Retinal pigment epithelial cell (primary cell): ENCODE data around the gene KCND3.

Experiments used
- DNase-seq: peaks from one replicate; pipeline ENCODE4 v3.0.0-alpha.2; 2010; ENCODE audit warnings: low read depth
- H3K4me3 ChIP-seq: 2 replicates; pipeline ENCODE4 v1.5.1; 2011; ENCODE audit warnings: mild to moderate bottlenecking, low read length, control low read depth, moderate library complexity
- TF ChIP-seq, protein P1 (sequence below): conservative IDR thresholded peaks from 2 replicates; pipeline ENCODE4 v1.5.1; 2011; ENCODE audit warnings: low read depth, low read length, control low read depth, inconsistent platforms

KCND3 gene

DNA sequence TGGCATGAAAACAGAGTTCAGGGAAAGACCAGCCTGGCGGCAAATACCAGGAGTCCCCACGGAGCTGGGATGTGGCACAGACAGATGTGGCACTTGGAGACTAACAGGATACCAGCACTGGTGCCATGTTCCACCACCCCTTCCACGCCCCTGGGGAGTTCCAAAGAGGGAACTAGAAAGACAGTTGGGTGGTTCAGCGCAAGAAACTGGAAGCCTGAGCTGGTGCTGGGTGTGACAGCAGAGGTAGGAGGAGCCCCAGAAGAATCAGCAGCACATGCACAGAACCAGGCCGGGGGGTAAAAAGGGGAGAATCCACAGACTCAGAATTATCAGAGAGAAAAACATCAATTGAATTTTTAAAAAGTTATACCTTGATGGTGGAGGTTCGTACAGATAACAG lies 211.4 kb downstream of the KCND3 start:
- H3K4me3 ChIP-seq = no peak overlapping the region
- TF ChIP-seq, protein P1, sequence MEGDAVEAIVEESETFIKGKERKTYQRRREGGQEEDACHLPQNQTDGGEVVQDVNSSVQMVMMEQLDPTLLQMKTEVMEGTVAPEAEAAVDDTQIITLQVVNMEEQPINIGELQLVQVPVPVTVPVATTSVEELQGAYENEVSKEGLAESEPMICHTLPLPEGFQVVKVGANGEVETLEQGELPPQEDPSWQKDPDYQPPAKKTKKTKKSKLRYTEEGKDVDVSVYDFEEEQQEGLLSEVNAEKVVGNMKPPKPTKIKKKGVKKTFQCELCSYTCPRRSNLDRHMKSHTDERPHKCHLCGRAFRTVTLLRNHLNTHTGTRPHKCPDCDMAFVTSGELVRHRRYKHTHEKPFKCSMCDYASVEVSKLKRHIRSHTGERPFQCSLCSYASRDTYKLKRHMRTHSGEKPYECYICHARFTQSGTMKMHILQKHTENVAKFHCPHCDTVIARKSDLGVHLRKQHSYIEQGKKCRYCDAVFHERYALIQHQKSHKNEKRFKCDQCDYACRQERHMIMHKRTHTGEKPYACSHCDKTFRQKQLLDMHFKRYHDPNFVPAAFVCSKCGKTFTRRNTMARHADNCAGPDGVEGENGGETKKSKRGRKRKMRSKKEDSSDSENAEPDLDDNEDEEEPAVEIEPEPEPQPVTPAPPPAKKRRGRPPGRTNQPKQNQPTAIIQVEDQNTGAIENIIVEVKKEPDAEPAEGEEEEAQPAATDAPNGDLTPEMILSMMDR = no peak
- no peak for DNase-seq

DNA sequence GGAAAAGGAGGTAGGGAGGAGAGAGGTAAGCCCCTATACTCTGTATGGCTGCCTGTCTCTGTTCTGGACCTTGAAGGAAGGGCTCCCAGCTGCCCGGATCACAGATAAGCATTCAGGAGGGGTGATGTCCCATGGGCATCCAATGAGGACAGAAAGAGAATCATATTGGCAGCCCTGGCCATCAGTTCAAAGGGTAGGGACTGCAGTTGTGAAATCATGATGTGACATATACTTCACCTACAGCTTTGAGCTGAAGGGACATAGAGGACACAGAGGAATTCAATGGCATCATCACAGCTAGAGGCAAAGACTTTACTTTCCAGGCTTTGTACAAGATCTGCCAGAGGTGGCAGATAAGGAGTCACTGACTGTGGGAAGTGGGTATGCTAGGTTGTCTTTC lies 212.2 kb downstream of the KCND3 start:
- H3K4me3 ChIP-seq = no peak overlapping the region
- TF ChIP-seq, protein P1 = no peak
- no peak for DNase-seq

DNA sequence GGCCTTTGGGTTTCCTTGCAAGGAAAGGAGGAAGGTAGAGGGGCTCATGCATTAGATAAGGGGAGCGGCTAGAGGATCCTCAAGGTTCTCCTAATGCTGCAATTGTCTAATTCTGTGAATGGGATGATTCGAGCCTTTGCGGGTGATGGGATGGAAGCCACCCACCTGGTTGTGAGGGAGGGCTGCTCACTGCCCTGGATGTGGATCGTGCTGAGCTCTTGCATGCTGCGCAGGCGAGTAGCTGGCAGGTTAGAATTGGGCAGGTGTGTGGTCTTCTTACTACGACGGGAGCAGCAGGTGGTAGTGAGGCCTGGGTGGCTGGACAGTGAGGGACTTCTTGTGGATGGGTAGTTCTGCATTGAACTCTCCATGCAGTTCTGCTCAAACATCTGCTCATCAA lies 212.6 kb downstream of the KCND3 start:
- TF ChIP-seq, protein P1 = no peak
- DNase-seq = no peak
- no peak overlapping the region for H3K4me3 ChIP-seq

DNA sequence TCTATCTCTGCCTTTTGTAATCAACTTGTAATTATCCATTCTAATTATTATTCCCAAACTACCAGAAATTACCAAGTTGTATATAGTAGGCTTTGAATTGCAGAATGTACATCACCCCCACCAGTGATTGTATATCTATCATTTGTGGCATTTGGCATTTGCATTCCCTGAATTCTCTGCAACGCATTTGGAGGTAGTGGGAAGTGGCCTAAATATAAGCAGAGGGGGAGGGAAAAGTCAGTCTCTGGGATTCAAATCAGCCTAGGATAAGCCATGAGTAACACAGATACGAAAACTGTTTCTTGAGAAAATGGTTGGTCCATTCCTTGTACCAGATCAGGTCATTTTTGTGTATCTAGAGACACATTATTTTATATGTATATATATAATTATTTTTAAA lies 213.1 kb downstream of the KCND3 start:
- no peak overlapping the region for H3K4me3 ChIP-seq
- no peak for DNase-seq
- TF ChIP-seq, protein P1 = no peak

DNA sequence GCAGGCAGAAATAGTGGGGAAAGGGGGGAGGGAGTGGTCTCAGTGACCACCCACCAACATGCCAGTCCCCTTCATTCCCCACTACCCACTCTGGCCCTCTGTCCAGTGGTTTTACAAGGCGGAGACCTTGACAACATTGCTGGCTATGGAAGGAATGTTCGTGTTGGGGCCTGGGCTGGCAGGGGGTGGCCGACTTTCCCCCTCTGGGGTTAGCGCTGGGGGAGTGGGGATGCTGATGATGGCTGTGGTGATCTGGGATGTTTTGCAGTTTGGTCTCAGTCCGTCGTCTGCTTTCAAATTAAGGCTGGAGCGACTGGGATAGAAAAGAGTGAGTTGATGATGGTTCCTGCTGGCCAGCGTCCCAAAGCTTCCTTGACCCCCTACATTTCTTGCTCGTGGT lies 213.5 kb downstream of the KCND3 start:
- H3K4me3 ChIP-seq = no peak overlapping the region
- DNase-seq = no peak
- TF ChIP-seq, protein P1 = no peak

DNA sequence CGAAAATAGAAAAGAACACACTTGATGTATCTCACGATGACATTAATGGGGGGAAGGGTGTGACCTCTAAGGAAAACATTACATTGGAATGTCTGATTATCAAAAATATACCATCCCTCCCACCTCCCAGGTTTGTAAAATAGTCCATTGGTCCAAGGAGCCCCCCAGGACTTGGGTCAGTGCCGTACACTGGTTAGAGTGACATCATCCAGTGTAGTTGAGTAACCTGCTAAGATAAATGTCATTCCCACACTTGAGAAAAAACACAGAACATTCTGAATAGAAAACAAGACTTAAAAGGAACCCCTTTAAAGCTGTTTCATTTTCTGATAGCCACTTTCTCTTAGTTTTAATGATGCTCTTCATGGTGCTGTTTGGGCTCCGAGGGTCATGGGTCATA lies 218.6 kb downstream of the KCND3 start:
- no peak overlapping the region for H3K4me3 ChIP-seq
- TF ChIP-seq, protein P1 = no peak
- DNase-seq = no peak

DNA sequence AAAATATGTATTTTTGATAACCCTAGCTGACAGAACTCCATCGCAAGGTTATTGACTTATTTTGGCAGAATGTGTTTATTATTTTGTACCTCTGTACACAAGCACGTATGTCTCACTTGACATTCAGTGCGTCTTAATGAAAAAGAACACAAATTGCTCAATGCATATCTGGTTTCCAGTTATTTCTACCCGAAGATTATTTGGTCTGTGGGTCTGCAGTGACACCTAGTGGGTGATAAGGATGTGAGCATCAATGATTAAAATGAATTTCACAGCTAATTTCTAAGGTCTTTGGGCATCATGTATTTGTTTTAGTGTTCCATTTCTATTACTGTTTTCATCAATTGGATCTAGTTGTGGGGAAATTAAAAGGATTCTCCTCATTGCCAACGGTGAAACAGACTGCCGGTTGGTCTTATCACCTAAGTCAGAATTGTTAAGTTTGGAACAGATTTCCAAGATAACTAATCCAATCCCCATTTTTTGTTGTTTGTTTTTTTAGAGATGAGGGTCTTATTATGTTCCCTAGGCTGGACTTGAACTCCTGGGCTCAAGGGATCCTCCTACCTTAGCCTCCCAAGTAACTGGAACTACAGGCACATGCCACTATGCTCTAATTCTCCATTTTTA lies 219.8 kb downstream of the KCND3 start:
- DNase-seq = no peak
- TF ChIP-seq, protein P1 = peak; percentile 78
- H3K4me3 ChIP-seq = no peak overlapping the region
